GM18517 (cell line): Measurements from ENCODE around the gene FLYWCH2.

Experiments used
- ATAC-seq: cut with Tn5 transposase; IDR thresholded peaks from one replicate; pipeline ENCODE4 v1.9.1; 2021; ENCODE audit warnings: mild to moderate bottlenecking, moderate library complexity; ENCODE audit not compliant: unreplicated experiment

Gene FLYWCH2, protein sequence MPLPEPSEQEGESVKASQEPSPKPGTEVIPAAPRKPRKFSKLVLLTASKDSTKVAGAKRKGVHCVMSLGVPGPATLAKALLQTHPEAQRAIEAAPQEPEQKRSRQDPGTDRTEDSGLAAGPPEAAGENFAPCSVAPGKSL

DNA sequence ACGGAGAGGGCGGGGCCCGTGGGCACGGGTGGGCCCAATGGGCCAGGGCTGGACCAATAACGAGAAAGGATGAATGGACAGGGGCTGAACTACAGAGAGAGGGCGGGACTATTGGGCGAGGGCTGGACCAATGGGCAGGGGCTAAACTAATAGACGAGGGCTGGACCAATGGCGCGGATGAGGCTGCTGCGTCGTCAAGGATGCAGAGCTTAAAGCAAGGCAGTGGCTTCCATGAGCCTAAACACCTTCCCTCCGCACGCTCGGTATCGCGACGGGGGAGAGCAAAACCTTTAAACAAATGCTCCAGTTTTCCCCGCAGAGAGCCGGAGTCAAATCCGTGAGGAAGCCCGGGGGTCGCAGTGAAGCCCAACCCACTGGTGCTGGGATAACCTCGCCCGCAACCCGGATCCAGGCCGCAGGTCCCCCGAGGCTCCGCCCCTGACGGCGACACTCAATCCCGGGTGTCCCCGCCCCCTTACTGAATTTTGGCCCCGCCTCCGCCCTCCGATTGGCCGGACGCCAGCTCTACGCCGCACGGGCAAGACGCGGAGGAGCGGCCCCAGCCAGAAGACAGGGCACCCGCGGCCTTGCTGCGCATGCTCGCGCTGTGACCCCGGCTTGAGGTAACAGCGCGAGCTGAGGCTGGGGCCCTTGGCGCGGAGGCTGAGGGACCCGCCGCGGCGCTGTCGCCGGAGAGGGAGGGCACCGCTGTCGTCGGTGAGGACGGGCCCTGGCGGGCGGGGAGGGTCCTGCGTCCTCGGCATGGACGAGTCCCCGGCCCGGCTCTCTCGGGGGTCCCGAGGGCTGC lies at the start of gene FLYWCH2:
Gene FLYWCH2 (plus strand): TSS at position 566 of the 808 bp plus-strand sequence. CDS start 13,235 bp downstream, outside the sequence.
- ATAC-seq = peak; percentile 81

DNA sequence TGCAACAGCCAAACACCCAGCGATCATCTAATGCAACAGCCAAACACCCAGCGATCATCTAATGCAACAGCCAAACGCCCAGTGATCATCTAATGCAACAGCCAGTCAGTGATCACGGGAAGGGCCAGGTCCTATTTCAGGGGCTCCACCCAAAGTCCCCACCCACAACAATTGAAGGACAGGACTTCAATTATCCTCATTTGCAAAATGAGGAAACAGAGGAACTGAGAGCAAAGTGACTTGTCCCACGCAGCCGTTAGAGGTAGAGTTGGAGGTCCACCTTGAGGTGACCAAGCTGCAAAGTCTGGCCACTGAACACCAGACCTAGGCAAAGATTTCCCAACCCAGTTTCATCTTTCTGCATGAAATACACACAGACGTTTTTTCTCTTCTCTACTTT lies 49.2 kb upstream of the FLYWCH2 start:
- no peak for ATAC-seq

DNA sequence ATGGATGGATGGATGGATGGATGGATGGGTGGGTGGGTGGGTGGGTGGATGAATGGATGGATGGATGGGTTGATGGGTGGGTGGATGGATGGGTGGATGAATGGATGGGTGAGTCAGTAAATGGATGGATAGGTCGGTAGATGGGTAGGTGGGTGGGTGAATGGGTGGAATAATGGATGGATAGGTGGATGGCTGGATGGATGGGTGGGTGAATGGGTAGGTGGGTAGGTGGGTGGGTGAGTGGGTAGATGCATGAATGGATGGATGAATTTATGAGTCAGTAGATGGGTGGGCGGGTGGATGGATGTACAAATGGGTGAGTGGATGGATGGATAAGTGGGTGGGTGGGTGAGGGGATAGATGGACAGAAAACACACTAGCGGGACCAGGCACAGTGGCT lies 48.0 kb upstream of the FLYWCH2 start:
- ATAC-seq = no peak

DNA sequence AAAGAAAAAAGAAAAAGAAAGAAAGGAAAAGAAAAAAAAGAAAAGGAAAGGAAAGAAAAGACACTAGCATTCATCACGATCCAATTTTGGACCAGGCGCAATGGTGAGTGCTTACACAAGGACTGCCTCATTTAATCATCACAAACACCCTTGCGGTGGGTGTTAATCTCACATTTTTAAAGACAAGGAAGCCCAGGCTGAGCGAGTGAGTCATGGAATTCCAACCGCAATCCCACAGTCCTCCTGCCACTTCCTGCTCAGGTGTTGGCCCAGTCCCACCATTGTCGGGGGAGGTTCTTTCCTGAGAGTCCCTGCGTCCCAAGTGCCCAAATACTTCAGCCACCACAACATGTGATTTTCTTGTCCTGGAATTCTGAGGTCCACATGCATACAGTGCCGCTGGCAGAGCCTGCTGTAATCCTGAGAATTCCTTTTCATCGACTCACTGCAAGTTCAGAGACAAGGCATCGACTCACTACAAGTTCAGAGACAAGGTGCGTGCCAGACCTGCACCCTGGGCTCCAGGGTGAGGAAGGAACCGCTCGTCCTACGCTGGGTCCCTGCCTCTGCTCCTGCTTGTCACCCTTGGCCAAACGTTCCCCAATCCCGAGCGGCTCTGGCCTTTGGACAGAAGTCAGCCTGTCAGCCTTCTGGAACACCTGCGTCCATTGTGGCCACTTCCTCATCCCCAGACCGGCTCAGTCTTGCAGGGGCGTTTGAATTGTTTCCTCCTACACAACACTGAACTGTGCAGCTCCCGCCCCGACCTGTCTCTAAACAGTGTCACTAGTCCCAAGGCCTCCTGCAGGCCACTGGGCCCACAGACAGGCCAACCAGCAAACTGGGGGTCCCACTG lies 47.1 kb upstream of the FLYWCH2 start:
- no peak for ATAC-seq

DNA sequence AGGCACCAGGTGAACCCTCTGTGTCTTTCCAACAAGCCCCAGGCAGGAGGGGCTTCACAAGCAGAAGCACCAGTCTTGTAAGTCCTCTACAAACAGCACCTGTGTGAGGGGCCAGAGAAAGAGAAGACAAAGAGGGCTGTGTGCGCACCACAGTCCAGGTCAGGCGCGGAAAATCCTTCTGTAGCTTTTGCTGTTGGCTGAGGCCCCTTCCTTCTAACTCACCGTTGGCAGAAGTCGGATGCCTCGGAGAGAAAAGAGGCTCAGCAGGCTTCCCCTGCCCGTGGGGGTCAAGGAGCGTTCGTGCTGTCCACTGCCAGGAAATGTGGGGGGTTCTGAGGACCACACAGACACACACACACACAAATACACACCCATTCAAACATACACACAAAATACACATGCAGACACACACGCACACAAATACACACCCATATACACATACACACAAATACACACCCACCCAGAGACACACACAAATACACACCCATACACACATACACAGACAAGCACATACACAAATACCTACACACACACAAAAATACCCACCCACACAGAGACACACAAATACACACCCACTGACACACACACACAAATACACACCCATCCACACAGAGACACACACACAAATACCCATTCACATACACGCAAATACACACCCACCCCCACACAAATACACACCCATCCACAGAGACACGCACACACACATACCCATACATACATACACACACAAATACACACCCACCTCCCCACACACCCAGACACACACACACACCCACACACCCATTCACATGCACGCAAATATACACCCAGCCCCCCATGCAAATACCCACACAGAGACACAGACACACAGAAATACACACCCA lies 46.1 kb upstream of the FLYWCH2 start:
- ATAC-seq = no peak

DNA sequence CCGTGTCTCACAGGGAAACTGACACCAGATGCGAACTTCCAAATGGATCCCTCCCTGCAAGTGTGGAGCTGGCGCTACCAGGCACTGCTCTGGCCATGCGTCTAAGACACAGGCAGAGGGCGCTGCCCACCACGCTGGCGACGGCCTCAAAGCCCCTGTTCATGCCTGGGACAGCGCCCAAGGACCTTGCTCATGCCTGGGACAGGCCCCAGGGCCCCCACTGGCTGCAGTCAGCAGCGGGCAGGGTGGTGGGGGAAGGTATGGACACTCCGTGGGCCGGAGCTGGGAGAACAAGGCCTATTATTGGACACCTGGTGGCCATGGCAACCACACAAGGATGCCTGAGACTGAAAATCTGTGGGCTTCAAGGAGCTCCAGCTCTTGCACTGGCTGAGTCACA lies 44.1 kb upstream of the FLYWCH2 start:
- no peak for ATAC-seq

DNA sequence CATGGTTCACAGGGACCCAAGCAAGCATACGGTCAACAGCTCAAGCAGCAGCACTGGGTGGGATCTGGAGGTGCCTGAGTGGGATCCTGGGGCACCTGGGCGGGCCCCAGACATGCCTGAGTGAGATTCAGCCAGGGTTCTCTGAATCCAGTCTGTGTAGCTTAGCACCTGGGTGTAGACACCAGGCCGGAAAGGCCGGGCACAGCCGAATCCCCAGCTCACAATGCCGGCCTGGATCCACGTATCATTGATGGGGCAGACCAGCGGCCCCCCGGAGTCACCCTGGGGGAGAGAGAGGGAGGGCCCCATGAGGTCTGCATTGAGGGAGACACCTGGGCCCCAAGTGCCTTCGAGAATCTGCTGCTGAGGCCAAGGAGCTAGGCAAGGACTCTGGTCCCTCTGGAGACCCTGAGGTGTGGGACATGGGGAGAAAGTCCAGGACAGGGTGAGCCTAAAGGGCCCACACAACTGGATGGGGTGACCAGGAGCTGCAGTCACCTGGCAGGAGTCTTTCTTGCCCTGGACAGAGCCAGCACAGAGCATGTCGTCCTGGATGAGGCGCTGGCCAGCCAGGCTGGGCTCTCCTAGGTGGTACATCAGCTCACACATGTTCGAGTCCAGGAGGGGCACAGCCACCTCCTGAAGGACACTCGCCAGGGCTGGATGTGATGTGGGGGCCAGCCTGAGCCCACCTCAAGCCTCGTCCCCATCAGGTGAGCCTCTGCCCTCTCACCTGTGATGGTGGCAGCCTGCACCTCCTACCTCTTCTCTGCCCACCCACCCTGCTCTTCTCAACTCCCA lies 43.2 kb upstream of the FLYWCH2 start:
- no peak for ATAC-seq

DNA sequence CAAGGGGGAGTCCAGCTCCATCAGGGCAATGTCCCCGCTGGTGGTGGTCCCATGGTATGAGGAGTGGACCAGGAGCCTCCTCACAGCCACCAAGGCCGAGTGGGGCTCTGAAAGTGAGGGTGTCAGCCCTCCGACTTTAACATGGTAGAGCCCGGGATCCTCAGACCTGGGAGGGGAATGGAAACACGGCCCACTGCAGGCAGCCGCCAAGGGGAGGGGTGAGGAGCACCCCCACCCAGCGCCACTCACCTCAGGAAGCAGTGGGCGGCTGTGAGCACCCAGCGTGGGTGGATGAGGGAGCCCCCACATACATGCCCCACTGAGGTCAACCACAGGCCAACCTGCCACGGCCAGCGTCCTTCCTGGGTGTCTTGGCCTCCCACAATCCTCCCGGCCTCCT lies 42.1 kb upstream of the FLYWCH2 start:
- ATAC-seq = no peak

DNA sequence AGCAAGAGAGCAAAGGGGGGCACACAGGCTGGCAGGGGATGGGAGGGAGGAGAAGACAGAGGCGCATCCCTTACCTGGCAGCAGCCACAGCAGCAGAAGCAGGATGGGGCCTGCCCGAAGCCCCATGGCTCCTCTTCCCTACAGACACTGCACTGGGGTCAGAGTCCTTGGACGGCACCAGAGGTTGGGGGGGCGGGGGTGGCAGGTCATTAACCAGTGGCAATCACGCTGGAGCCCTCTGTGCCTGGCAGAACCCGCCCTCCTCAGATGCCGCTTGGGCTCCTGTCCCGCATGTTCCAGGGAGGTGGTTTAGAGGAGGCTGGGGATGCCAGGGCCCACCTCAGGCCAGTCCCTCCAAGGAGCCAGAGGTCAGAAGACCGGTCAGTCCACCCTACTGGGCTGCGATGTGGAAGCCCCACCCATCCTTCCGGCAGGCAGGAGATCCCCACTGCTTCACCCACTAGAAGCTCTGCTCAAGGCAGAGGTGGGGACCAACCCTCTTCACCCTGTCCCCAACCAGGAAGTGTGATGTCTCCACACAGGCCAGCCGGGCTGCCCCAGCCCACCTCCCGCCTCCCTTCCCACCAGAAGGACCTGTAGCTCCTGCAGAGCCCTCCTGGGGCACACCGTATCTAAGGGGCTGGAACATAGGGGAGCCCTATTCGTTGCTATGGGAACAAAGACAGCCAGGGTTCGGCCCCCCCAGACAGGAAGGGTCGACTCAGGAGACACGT lies 41.2 kb upstream of the FLYWCH2 start:
- ATAC-seq = no peak

DNA sequence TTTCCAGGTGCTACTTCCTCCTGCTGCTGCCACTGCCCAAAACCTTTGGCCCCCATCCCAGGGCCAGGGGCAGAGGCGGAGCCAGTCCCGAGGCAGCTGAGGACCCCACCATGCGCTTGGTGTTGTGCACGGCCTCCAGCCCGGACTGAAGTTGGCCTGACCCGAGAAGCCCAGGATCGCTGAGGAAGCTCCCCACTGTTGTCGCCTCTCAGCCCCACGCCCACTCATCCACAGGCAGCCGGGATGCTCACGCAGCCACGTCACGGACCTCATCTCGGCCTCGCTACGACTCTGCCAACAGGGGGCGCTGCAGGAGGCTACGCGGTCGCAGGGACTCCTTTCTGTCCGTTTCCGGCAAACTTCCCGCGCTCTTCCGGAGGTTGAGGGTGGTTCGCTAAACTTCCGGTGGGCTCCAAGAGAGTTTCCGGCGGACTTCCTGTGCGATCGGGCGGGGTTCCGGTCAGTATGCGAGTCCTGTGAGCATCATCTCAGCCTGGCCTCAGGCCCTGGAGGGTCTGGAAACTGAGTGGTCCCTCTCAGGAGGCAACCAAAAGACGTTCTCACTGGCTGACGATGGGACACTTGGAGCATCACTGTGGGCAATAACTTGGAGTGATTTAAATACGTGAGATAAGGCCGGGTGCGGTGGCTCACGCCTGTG lies 40.5 kb upstream of the FLYWCH2 start:
- ATAC-seq = no peak

DNA sequence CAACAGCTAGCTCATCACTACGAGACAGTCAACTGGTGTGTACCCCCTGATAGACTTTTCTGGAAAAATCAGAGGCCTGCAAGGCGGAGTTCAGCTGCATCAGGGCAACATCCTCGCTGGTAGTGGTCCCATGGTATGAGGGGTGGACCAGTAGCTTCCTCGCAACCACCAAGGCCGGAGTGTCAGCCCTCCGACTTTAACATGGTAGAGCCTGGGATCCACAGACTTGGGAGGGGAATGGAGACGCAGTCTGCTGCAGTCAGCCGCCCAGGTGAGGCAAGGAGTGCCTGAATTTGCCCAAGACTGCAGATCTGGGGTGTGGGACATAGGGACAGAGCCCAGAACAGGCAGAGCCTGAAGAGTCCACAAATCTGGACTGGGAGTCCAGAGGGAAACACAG lies 39.5 kb upstream of the FLYWCH2 start:
- no peak for ATAC-seq

DNA sequence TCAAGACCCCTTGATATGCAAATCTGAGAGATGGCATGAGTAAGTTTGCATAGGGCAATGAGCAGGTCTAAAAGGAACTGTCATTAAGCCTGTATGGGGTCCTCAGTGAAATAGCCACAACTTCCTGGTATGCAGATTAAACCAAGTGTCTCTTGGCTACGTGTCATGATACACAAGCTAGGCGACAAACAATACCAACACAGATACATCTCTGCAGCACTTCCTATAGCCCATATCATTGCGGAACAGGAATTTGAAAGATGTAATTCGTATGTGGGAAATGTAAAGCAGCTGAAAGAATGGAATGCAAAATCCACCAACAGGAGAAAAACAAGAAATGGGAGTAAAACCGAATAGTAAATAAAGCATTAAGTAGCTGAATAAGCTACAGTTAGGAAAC lies 37.9 kb upstream of the FLYWCH2 start:
- ATAC-seq = no peak

DNA sequence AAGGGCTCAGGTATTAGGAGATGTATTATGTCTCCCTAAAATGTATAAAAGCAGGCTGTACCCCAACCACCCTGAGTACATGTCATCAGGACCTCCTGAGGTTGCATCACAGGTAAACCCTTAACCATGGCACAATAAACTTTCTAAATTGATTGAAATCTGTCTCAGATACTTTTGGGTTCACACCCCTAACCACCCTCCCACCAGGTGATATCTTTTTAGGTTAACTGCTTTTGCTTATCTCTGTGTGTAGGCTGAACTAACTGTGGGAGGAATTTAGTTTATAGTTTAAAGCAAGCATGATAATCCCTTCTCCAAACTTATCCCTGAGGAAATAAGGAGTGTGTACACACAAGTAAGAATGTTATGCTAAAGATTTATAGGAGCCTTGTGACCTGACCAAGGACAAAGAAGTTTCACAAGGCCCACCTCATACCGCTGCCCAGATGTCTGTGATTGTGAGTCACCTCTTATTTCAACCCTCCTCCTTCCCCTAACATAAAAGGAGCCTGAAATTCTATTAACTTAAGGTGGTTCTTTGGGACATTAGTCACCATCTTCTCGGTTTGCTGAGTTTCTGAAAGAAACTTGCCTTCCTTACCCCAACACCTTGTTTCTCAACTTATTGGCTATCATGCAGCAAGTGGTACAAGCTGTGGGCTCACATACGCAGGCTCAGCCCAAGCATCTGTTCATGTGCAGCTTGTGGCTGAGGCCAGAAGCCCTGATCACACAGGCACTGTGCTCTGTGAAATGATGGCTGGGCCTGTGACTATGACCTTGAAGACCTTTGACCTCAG lies 36.3 kb upstream of the FLYWCH2 start:
- ATAC-seq = no peak

DNA sequence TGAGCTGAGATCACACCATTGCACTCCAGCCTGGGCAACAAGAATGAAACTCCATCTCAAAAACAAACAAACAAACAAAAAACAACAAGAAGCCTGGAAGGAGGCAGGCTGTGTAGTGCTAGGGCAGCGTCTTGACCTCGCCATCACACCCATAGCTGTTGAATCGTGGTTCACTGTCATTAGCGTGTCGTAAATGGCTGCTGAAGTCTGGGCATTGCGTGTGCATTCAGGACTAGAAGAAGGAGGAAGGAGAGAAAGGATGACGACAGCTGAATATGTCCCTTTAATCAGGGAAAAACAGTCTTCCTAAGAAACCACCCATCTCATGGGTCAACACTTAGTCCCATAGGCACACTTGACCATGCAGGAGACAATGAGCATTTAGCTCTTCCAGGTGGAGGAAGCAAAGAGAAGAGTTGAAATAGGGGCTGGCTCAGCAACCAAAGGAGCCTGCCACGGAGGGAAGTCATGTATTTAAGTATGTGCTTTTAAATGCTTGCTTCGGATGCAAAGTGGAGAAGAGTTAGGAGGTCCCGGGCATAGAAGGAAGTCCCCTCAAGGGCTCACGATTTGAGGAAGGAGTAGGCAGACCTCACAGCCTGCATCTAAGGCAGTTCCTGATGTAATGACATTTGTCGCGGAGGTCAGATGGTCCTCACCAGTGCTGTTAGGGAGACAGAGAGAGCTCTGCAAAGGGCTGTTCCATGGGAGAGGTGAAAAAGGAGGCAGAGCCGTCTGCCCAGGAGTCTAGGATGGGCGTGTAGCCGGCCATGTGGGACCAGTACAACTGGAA lies 33.9 kb upstream of the FLYWCH2 start:
- ATAC-seq = no peak

DNA sequence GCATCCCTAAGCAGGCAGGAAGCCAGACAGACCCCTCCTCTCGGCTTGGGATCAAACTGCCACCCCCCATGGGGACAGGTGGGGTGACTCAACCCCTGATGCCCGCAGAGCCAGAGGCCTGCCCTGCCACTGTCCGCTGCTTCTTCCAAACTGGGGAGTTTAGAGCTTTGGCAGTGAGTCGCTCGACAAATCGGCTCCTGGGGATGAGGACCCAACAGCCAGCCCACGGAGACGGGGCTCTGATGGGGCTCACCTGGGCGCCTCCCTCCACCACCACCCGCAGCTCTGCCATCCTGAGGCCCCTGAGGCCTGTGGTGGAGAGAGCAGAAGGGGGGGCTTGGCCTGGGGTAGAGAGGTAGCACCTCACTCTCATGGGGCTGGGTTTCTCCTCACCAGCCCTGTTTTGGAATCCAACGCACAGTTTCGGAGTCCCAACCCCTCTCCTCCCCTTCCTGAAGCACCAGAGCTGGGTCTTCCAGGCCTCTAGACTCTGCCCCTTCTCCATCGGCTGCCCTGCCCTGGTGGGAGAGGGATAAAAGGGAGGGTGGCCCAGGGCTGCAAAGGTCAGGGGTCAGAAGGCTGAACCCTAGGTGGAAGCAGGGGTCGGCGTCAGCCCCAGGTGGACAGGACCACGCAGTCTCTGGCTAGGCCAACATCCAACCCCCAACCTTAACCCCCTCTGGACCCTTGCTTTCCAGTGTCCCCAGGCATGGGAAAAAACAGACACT lies 30.8 kb upstream of the FLYWCH2 start:
- ATAC-seq = no peak

DNA sequence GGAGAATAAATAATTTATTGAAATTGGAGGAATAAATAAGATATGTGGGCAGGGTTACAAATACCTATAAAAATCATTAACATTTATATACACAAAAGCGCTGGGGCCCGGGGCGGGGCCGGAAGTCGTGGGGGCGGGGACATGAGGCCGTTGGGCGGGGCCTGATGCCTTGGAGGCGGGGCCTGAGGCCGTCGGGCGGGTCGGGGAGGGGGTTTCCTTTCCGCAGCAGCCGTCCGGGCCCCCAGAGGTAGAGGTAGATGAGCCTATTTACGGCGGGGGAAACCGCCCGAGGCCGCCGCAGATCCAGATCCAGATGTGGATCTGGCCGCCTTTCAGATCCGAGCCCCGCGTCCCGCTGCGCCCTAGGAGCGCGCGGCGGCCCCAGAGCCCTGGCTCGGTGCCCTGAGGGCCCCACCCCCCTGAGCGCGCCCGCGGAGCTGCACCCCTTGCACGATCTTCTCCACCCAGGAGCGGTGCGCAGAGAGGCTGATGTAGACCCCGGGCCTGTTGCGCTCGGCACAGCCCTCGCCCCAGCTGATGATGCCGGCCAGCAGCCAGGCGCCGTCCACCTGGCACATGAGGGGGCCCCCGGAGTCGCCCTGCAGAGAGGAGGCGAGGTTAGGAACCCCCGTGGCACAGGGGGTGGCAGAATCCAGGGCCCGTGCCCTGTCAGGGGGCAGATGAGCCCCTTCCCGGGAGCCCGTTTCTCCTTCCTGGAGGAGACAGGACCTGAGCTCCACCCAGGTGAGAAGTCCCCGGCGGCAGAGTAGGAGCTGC lies 30.1 kb upstream of the FLYWCH2 start:
- no peak for ATAC-seq
